ENCODE results near the gene JAKMIP2. TPM values are rescaled to one million over a fixed set of nuclear protein-coding genes. Genes with fewer than 3 reads are reported as not detected.

JAKMIP2 gene
- total RNA-seq, 4 donors from 2014 or later: 0.83 to 2.6 (median 1.3) TPM

DNA sequence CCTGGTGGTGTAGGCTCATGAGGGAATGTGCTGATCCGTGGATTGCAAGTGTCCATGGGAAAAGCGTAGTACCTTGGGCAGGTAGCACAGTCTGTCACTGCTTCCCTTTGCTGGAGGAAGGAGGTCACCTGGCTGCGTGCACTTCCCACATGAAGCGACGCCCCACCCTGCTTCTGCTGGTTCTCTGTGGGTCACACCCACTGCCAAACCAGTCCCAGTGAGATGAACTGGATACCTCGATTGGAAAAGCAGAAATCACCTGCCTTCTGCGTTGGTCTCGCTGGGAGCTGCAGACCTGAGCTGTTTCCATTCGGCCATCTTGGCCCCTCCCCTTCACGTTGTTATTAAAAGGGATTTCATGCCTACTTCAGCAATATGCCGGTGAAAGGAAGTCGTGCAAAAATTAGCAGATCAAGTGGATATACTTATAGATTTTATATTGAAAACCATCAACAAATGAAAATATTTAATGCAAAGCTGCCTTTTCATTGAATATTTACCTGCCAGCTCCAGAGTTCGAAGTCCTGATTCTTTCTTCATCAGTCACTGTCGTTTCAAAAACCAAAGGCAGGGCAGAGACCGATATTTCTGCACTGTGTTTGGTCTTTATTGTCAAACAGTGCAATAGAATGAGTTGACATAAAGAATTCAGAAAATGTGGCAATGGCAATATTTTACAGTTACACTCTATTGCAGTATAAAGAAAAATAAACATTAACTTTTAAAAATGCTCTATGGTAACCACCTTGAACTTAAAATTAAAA, 123.2 kb downstream of the JAKMIP2 start:
- WGBS: 67% methylated on average over 15 of the region's 15 CpGs
- no peak for TF ChIP-seq POLR2A (IDR thresholded peaks at IDR 0.05; ENCODE audit: low read depth)
- H3K9me3 ChIP-seq: peaks cover 0 to 7% (median 0%) of the 10 kb centered on the region in 4 donors
- no peak overlapping the region for H3K4me3 ChIP-seq
- no peak overlapping the region for H3K27ac ChIP-seq (replicated peaks in 1 of 4)
- H3K36me3 ChIP-seq: no peaks in the 10 kb centered on the region
- H3K27me3 ChIP-seq: no peaks in the 10 kb centered on the region
- no peak for DNase-seq (ENCODE audit: extremely low spot score)
- intact Hi-C loops (cut with DNase I): no loop called here
- no peaks in the 10 kb centered on the region for H3K4me1 ChIP-seq

DNA sequence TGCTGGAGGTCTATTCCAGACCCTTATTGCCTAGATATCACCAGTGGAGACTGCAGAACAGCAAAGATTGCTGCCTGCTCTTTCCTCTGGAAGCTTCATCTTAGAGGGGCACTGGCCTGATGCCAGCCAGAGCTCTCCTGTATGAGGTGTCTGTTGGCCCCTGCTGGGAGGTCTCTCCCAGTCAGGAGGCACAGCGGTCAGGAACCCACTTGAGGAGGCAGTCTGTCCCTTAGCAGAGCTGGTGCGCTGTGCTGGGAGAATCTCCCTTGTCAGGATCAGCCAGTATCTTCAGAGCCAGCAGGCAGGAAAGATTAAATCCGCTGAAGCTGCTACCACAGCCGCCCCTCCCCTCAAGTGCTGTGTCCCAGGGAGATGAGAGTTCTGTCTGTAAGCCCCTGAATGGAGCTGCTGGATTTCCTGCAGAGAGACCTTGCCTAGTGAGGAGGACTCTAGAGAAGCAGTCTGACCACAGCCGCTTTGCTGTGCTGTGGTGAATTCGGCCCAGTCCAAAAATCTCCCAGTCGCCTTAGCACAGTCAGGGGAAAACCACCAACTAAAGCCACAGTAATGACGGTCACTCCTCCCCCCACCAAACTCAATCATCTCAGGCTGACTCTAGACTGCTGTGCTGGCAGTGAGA, 124.1 kb downstream of the JAKMIP2 start:
- Histone ChIP-seq H3K27ac (replicated peaks in 1 of 4) (no peak overlapping the region), H3K27me3 (no peaks in the 10 kb centered on the region), H3K36me3 (no peaks in the 10 kb centered on the region), H3K9me3 (peaks cover 0 to 7% (median 0%) of the 10 kb centered on the region in 4 donors), H3K4me3 (no peak overlapping the region), H3K4me1 (no peaks in the 10 kb centered on the region)
- WGBS: 88% methylated on average over 4 of the region's 8 CpGs
- intact Hi-C loops (cut with DNase I): no loop called here
- DNase-seq (ENCODE audit: extremely low spot score): no peak
- TF ChIP-seq POLR2A (IDR thresholded peaks at IDR 0.05; ENCODE audit: low read depth) (no peak), POLR2AphosphoS5 (IDR thresholded peaks at IDR 0.05) (no peak), EP300 (IDR thresholded peaks at IDR 0.05) (no peak)
- TF ChIP-seq, protein P1, sequence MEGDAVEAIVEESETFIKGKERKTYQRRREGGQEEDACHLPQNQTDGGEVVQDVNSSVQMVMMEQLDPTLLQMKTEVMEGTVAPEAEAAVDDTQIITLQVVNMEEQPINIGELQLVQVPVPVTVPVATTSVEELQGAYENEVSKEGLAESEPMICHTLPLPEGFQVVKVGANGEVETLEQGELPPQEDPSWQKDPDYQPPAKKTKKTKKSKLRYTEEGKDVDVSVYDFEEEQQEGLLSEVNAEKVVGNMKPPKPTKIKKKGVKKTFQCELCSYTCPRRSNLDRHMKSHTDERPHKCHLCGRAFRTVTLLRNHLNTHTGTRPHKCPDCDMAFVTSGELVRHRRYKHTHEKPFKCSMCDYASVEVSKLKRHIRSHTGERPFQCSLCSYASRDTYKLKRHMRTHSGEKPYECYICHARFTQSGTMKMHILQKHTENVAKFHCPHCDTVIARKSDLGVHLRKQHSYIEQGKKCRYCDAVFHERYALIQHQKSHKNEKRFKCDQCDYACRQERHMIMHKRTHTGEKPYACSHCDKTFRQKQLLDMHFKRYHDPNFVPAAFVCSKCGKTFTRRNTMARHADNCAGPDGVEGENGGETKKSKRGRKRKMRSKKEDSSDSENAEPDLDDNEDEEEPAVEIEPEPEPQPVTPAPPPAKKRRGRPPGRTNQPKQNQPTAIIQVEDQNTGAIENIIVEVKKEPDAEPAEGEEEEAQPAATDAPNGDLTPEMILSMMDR (IDR thresholded peaks at IDR 0.05): no peak

DNA sequence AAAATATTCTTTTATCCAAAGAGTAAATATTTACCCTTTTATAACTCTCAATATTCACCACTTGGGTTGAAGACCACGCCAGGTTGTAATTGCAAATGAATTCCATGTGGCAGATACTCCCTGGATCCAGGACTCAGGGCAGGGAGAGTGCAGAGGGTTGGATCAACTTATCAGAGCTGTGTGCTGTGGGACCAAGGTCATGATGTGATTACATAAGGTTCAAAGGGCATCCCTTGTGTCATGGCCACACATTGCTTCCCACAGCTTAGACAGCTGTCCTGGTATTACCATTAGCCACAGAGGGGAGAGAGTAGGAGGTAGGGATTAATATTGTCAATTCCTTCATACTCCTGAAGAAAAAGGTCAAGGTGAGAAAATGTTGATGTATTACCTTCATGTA, 133.9 kb downstream of the JAKMIP2 start:
- Histone ChIP-seq H3K27ac (replicated peaks in 1 of 4) (no peak overlapping the region), H3K4me3 (no peak overlapping the region), H3K27me3 (no peaks in the 10 kb centered on the region), H3K36me3 (no peaks in the 10 kb centered on the region), H3K4me1 (no peaks in the 10 kb centered on the region), H3K9me3 (no peaks in the 10 kb centered on the region)
- 95% methylated on average over 1 of the region's 1 CpG for WGBS
- TF ChIP-seq POLR2AphosphoS5 (IDR thresholded peaks at IDR 0.05) (no peak), POLR2A (IDR thresholded peaks at IDR 0.05; ENCODE audit: low read depth) (no peak), EP300 (IDR thresholded peaks at IDR 0.05) (no peak)
- TF ChIP-seq, protein P1 (IDR thresholded peaks at IDR 0.05): no peak
- intact Hi-C loops (cut with DNase I): no loop called here
- DNase-seq (ENCODE audit: extremely low spot score): no peak

DNA sequence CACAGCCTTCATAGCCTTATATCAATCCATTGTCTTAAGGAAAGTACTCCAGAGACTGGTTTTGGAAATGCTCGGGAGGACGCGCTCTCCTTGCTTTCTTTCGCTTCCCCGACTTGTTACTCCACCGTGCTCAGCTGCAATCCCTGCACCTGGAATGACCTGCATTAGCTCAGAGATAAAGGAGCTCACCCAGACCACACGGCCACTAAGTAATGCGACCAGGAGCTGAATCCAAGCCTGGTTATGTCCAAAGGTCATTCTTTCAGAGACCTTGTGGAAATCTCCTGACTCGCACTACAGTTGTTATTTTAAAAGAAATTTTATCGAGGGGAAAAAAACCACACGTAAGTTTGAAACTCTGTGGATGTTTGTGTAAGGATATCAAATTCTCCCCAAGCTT, 137.3 kb downstream of the JAKMIP2 start:
- TF ChIP-seq EP300 (IDR thresholded peaks at IDR 0.05): no peak
- TF ChIP-seq POLR2AphosphoS5 (IDR thresholded peaks at IDR 0.05): no peak
- Histone ChIP-seq H3K4me1 (no peaks in the 10 kb centered on the region), H3K9me3 (no peaks in the 10 kb centered on the region), H3K27ac (replicated peaks in 1 of 4) (no peak overlapping the region), H3K36me3 (no peaks in the 10 kb centered on the region), H3K4me3 (no peak overlapping the region), H3K27me3 (no peaks in the 10 kb centered on the region)
- intact Hi-C loops (cut with DNase I): no loop called here
- WGBS: 89% methylated on average over 11 of the region's 11 CpGs
- DNase-seq (ENCODE audit: extremely low spot score): no peak

DNA sequence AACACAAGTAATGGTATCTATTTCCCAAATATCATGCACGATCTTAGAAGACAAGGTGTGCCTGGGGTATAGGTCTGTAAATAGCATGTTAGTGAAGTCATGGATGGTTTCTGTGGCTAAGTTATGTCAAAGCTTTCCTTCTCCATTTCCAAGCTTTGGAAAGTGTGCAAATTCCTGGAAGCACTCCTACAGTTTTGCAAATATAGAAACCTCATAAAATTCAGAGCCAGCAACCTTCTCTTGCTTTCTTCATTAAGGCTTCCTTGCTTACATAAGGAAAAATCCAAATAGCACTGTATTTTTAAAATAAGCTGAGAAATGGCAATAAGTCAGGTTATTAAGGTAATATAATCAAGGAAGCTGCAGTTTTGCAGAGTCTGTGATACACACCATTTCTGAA, 138.1 kb downstream of the JAKMIP2 start:
- TF ChIP-seq, protein P1 (IDR thresholded peaks at IDR 0.05): no peak
- no peak for TF ChIP-seq POLR2A (IDR thresholded peaks at IDR 0.05; ENCODE audit: low read depth)
- TF ChIP-seq POLR2AphosphoS5 (IDR thresholded peaks at IDR 0.05): no peak
- TF ChIP-seq EP300 (IDR thresholded peaks at IDR 0.05): no peak
- 94% methylated on average over 1 of the region's 1 CpG for WGBS
- Histone ChIP-seq H3K36me3 (no peaks in the 10 kb centered on the region), H3K27ac (replicated peaks in 1 of 4) (no peak overlapping the region), H3K4me3 (no peak overlapping the region), H3K9me3 (no peaks in the 10 kb centered on the region), H3K27me3 (no peaks in the 10 kb centered on the region), H3K4me1 (no peaks in the 10 kb centered on the region)
- DNase-seq (ENCODE audit: extremely low spot score): no peak
- intact Hi-C loops (cut with DNase I): no loop called here
